ENCODE data around the gene TMEM44. TPM values are rescaled to one million over a fixed set of nuclear protein-coding genes. Genes with fewer than 3 reads are reported as not detected.

Gene TMEM44
- polyA plus RNA-seq, 1 donor (not counting 4 experiments of a cell fraction or from before 2014, with no cell fraction given) = 13.3 TPM

DNA sequence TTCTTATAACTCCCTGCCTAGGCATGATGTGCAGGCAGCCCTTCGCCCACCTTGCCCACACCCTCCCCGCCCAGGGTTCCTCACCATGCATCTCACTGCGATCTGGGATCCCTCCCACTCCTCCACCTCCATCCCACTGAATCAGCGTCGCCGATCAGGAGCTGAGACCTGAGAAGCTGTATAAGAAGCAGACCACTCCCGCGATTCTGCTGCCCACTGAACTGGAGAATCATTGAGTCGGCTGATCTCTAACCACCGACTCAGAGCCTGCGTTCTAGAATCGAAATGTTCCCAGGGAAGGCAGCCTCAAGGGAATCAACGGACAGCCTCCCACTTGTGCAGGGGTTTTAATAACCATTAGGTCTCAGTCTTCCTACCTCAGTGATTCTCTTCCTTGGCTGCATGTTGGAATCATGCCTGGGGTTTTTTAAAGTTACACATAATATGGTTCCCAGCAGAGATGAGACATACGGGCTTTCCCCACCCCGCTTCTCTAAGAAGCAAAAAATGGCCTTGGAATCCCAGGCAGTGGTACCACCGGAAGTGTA lies 60.2 kb downstream of the TMEM44 start:
- Histone ChIP-seq H3K4me1 (ENCODE audit: control insufficient read depth, extremely low read depth, insufficient read depth, low read length) (peaks cover 36% of the 10 kb centered on the region), H3K9me3 (ENCODE audit: control insufficient read depth, low read depth, low read length) (no peaks in the 10 kb centered on the region), H3K4me2 (ENCODE audit: control insufficient read depth, extremely low read depth, insufficient read depth, low read depth, low read length) (no peak overlapping the region), H3K36me3 (ENCODE audit: control insufficient read depth in 2 of 2, extremely low read depth in 1 of 2, insufficient read depth in 2 of 2, low read length in 2 of 2) (no peaks in the 10 kb centered on the region), H3K9me1 (ENCODE audit: control insufficient read depth, extremely low read depth, insufficient read depth, low read length) (no peaks in the 10 kb centered on the region), H3K4me3 (ENCODE audit: control insufficient read depth in 2 of 3, extremely low read depth in 1 of 3, insufficient read depth in 2 of 3, low read depth in 1 of 3, low read length in 3 of 3) (no peak overlapping the region), H3K27me3 (ENCODE audit: control insufficient read depth, extremely low read depth, insufficient read depth, low read length) (no peaks in the 10 kb centered on the region), H3K79me2 (ENCODE audit: control insufficient read depth, insufficient read depth, low read length) (no peaks in the 10 kb centered on the region), H4K20me1 (ENCODE audit: control insufficient read depth, extremely low read depth, insufficient read depth, low read length) (no peaks in the 10 kb centered on the region), H3K27ac (ENCODE audit: control insufficient read depth, insufficient read depth, low read length) (no peak overlapping the region), H2AFZ (ENCODE audit: control insufficient read depth, low read length) (no peak overlapping the region), H3K9ac (ENCODE audit: control insufficient read depth, extremely low read depth, insufficient read depth, low read length) (no peak overlapping the region)
- dilution Hi-C loops (cut with MboI; ENCODE audit: extremely low pct_ligation_motif_present, low sequenced_read_pairs) = no loop called here
- TF ChIP-seq, protein P1, sequence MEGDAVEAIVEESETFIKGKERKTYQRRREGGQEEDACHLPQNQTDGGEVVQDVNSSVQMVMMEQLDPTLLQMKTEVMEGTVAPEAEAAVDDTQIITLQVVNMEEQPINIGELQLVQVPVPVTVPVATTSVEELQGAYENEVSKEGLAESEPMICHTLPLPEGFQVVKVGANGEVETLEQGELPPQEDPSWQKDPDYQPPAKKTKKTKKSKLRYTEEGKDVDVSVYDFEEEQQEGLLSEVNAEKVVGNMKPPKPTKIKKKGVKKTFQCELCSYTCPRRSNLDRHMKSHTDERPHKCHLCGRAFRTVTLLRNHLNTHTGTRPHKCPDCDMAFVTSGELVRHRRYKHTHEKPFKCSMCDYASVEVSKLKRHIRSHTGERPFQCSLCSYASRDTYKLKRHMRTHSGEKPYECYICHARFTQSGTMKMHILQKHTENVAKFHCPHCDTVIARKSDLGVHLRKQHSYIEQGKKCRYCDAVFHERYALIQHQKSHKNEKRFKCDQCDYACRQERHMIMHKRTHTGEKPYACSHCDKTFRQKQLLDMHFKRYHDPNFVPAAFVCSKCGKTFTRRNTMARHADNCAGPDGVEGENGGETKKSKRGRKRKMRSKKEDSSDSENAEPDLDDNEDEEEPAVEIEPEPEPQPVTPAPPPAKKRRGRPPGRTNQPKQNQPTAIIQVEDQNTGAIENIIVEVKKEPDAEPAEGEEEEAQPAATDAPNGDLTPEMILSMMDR (optimal IDR thresholded peaks at IDR 0.05 in 1 of 3, IDR thresholded peaks at IDR 0.05 in 1 of 3, conservative IDR thresholded peaks at IDR 0.05 in 1 of 3; ENCODE audit: extremely low read depth in 1 of 3, insufficient read depth in 2 of 3, low read length in 3 of 3) = no peak
- TF ChIP-seq EZH2 (IDR thresholded peaks at IDR 0.05; ENCODE audit: low read length) = no peak
- FAIRE-seq = no peak
- DNase-seq (ENCODE audit: low read depth, low spot score) = no peak

DNA sequence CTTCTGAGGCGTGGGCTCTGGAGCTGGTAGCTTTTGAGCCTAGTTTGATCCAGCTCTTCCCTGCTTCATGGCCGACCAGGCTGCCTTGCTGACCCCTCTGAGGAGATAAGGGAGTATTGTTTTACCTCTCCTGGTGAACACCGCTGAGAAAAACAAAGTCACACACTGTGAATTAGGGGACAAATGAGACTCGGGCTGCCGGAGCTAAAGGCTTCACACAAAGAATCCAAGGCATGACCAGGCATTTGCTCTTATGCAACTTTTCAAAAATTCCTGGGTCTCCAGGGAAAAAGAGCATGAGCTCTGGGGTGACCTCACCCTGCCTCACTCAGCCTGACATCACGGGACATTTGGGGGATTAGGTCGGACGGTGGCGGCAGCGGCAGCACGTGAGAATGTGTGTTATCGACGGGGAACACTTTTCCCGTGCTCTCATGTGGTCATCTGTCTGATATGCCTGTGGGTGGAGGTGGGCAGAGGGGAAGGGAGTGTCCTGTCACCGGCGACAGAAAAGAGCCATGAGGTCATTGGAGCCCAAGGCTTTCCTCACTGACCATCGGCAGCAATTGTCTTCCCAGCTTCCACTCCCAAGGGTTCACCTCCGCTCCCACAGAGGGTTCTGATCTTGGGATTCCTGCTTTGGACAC lies 61.0 kb downstream of the TMEM44 start:
- Histone ChIP-seq H3K9me1 (ENCODE audit: control insufficient read depth, extremely low read depth, insufficient read depth, low read length) (no peaks in the 10 kb centered on the region), H3K9ac (ENCODE audit: control insufficient read depth, extremely low read depth, insufficient read depth, low read length) (no peak overlapping the region), H3K9me3 (ENCODE audit: control insufficient read depth, low read depth, low read length) (no peaks in the 10 kb centered on the region), H3K4me2 (ENCODE audit: control insufficient read depth, extremely low read depth, insufficient read depth, low read depth, low read length) (no peak overlapping the region), H2AFZ (ENCODE audit: control insufficient read depth, low read length) (no peak overlapping the region), H3K27me3 (ENCODE audit: control insufficient read depth, extremely low read depth, insufficient read depth, low read length) (no peaks in the 10 kb centered on the region), H4K20me1 (ENCODE audit: control insufficient read depth, extremely low read depth, insufficient read depth, low read length) (no peaks in the 10 kb centered on the region), H3K4me1 (ENCODE audit: control insufficient read depth, extremely low read depth, insufficient read depth, low read length) (peaks cover 30% of the 10 kb centered on the region), H3K36me3 (ENCODE audit: control insufficient read depth in 2 of 2, extremely low read depth in 1 of 2, insufficient read depth in 2 of 2, low read length in 2 of 2) (no peaks in the 10 kb centered on the region), H3K4me3 (ENCODE audit: control insufficient read depth in 2 of 3, extremely low read depth in 1 of 3, insufficient read depth in 2 of 3, low read depth in 1 of 3, low read length in 3 of 3) (no peak overlapping the region), H3K79me2 (ENCODE audit: control insufficient read depth, insufficient read depth, low read length) (no peaks in the 10 kb centered on the region), H3K27ac (ENCODE audit: control insufficient read depth, insufficient read depth, low read length) (no peak overlapping the region)
- DNase-seq (ENCODE audit: low read depth, low spot score) (no peak), FAIRE-seq (no peak)
- TF ChIP-seq EZH2 (IDR thresholded peaks at IDR 0.05; ENCODE audit: low read length) = no peak
- TF ChIP-seq, protein P1 (optimal IDR thresholded peaks at IDR 0.05 in 1 of 3, IDR thresholded peaks at IDR 0.05 in 1 of 3, conservative IDR thresholded peaks at IDR 0.05 in 1 of 3; ENCODE audit: extremely low read depth in 1 of 3, insufficient read depth in 2 of 3, low read length in 3 of 3) = no peak
- dilution Hi-C loops (cut with MboI; ENCODE audit: extremely low pct_ligation_motif_present, low sequenced_read_pairs) = no loop called here
